H9 (cell line): ENCODE data around the gene RGS2. TPM values are rescaled to one million over a fixed set of nuclear protein-coding genes. Genes with fewer than 3 reads are reported as not detected.
A peak's percentile ranks its signal among the peaks of the same experiment; 100 is the strongest.

ENCODE experiments used
- DNase-seq: peaks from one replicate; pipeline ENCODE4 v3.0.0-alpha.2; 2017
- H2AFZ ChIP-seq: one replicate; pipeline ENCODE4 v1.6.1; 2013; ENCODE audit warnings: mild to moderate bottlenecking, low read length, control low read depth, moderate library complexity
- H2AK5ac ChIP-seq: 2 replicates; pipeline ENCODE4 v1.6.1; 2013; ENCODE audit warnings: low read length, control low read depth, mixed read lengths; ENCODE audit not compliant: insufficient read length
- H2BK120ac ChIP-seq: one replicate; pipeline ENCODE4 v1.6.1; 2013; ENCODE audit warnings: low read depth, mild to moderate bottlenecking, low read length, control low read depth, inconsistent platforms; ENCODE audit not compliant: poor library complexity, severe bottlenecking
- H2BK12ac ChIP-seq: 2 replicates; pipeline ENCODE4 v1.6.1; 2013; ENCODE audit warnings: low read length, control low read depth, mixed read lengths, low read depth; ENCODE audit not compliant: insufficient read length
- H2BK15ac ChIP-seq: 2 replicates; pipeline ENCODE4 v1.6.1; 2013; ENCODE audit warnings: low read depth, low read length, control low read depth
- H2BK20ac ChIP-seq: one replicate; pipeline ENCODE4 v1.6.1; 2013; ENCODE audit warnings: low read depth, mild to moderate bottlenecking, low read length, control low read depth, inconsistent platforms; ENCODE audit not compliant: poor library complexity, severe bottlenecking
- H2BK5ac ChIP-seq: 2 replicates; pipeline ENCODE4 v1.6.1; 2013; ENCODE audit warnings: low read length, control low read depth, mixed read lengths; ENCODE audit not compliant: insufficient read length
- H3K14ac ChIP-seq: 2 replicates; pipeline ENCODE4 v1.6.1; 2013; ENCODE audit warnings: low read length, control low read depth; ENCODE audit not compliant: insufficient read depth
- H3K18ac ChIP-seq: 2 replicates; pipeline ENCODE4 v1.6.1; 2013; ENCODE audit warnings: low read depth, mild to moderate bottlenecking, mixed read lengths, low read length, control low read depth; ENCODE audit not compliant: insufficient read length
- H3K23ac ChIP-seq: 2 replicates; pipeline ENCODE4 v1.6.1; 2013; ENCODE audit warnings: low read length, control low read depth, mixed read lengths, low read depth; ENCODE audit not compliant: insufficient read length
- H3K23me2 ChIP-seq: 2 replicates; pipeline ENCODE4 v1.6.1; 2013; ENCODE audit warnings: low read depth, mild to moderate bottlenecking, mixed read lengths, low read length, control low read depth; ENCODE audit not compliant: insufficient read length, poor library complexity, severe bottlenecking
- H3K27ac ChIP-seq: 2 replicates; pipeline ENCODE4 v1.5.1; 2013; ENCODE audit warnings: low read length, control low read depth, mixed read lengths, low read depth; ENCODE audit not compliant: insufficient read length
- H3K27me3 ChIP-seq: 2 replicates; pipeline ENCODE4 v1.6.1; 2013; ENCODE audit warnings: low read length, control low read depth, inconsistent platforms; ENCODE audit not compliant: insufficient read depth
- H3K4ac ChIP-seq: 2 replicates; pipeline ENCODE4 v1.6.1; 2013; ENCODE audit warnings: low read depth, mild to moderate bottlenecking, control low read depth, inconsistent platforms, low read length, moderate library complexity
- H3K4me1 ChIP-seq: 2 replicates; pipeline ENCODE4 v1.6.1; 2013; ENCODE audit warnings: low read length, control low read depth, inconsistent platforms; ENCODE audit not compliant: insufficient read depth
- H3K4me2 ChIP-seq: 2 replicates; pipeline ENCODE4 v1.6.1; 2013; ENCODE audit warnings: low read length, control low read depth, mixed read lengths; ENCODE audit not compliant: insufficient read length, insufficient read depth
- H3K56ac ChIP-seq: 2 replicates; pipeline ENCODE4 v1.6.1; 2013; ENCODE audit warnings: low read depth, mild to moderate bottlenecking, mixed read lengths, low read length, control low read depth; ENCODE audit not compliant: insufficient read length
- H3K79me1 ChIP-seq: 2 replicates; pipeline ENCODE4 v1.6.1; 2013; ENCODE audit warnings: low read depth, mild to moderate bottlenecking, moderate library complexity, low read length, control low read depth, inconsistent platforms; ENCODE audit not compliant: insufficient read depth, poor library complexity, severe bottlenecking
- H3K79me2 ChIP-seq: 2 replicates; pipeline ENCODE4 v1.6.1; 2013; ENCODE audit warnings: low read length, control low read depth, inconsistent platforms; ENCODE audit not compliant: insufficient read depth
- H3K9ac ChIP-seq: 2 replicates; pipeline ENCODE4 v1.6.1; 2013; ENCODE audit warnings: low read length, control low read depth, mixed read lengths; ENCODE audit not compliant: insufficient read length; ENCODE audit errors: extremely low read depth
- H3K9me3 ChIP-seq: one replicate; pipeline ENCODE4 v1.6.1; 2013; ENCODE audit warnings: low read depth, low read length, inconsistent platforms; ENCODE audit not compliant: control insufficient read depth
- H3T11ph ChIP-seq: one replicate; pipeline ENCODE4 v1.6.1; 2013; ENCODE audit warnings: mild to moderate bottlenecking, low read length, control low read depth, inconsistent platforms
- H4K20me1 ChIP-seq: one replicate; pipeline ENCODE4 v1.6.1; 2013; ENCODE audit not compliant: control insufficient read depth, insufficient read length, insufficient read depth
- H4K5ac ChIP-seq: 2 replicates; pipeline ENCODE4 v1.6.1; 2013; ENCODE audit warnings: low read depth, mild to moderate bottlenecking, mixed read lengths, low read length, control low read depth; ENCODE audit not compliant: insufficient read length
- H4K8ac ChIP-seq: replicated peaks from 2 replicates; pipeline ENCODE4 v1.6.1; 2013; ENCODE audit warnings: low read length, control low read depth, mixed read lengths, low read depth; ENCODE audit not compliant: insufficient read length
- H4K91ac ChIP-seq: 2 replicates; pipeline ENCODE4 v1.6.1; 2013; ENCODE audit warnings: low read depth, mild to moderate bottlenecking, moderate library complexity, mixed read lengths, low read length, control low read depth; ENCODE audit not compliant: insufficient read length
- H3K27ac Mint-ChIP-seq, 3 experiments: 2 replicates in 2 of 3; 3 replicates in 1 of 3; pipeline ENCODE4 v1.8.0; 2020 to 2021; ENCODE audit warnings: mixed read lengths in 3 of 3, mild to moderate bottlenecking in 1 of 3, moderate library complexity in 1 of 3
- H3K27me3 Mint-ChIP-seq: 2 replicates; pipeline ENCODE4 v1.8.0; 2021; ENCODE audit warnings: low read depth, mild to moderate bottlenecking, moderate library complexity, mixed read lengths
- H3K36me3 Mint-ChIP-seq, 3 experiments: 2 replicates in 2 of 3; 3 replicates in 1 of 3; pipeline ENCODE4 v1.8.0; 2020 to 2021; ENCODE audit warnings: low read depth in 3 of 3, mixed read lengths in 3 of 3; ENCODE audit not compliant: insufficient read depth in 1 of 3
- H3K4me1 Mint-ChIP-seq, 2 experiments: 2 replicates each; pipeline ENCODE4 v1.8.0; 2020; ENCODE audit warnings: mixed read lengths in 2 of 2
- H3K4me3 Mint-ChIP-seq, 2 experiments: 2 replicates in 1 of 2; 3 replicates in 1 of 2; pipeline ENCODE4 v1.8.0; 2020 to 2021; ENCODE audit warnings: mild to moderate bottlenecking in 2 of 2, mixed read lengths in 2 of 2, moderate library complexity in 1 of 2
- H3K9me3 Mint-ChIP-seq, 2 experiments: 2 replicates in 1 of 2; 3 replicates in 1 of 2; pipeline ENCODE4 v1.8.0; 2020; ENCODE audit warnings: mild to moderate bottlenecking in 2 of 2, mixed read lengths in 2 of 2, moderate library complexity in 1 of 2
- CTCF ChIP-seq: fragments of 200-600 bp; sonication (generic); conservative IDR thresholded peaks from 3 replicates; pipeline ENCODE4 v1.8.0; 2021; ENCODE audit warnings: antibody characterized with exemption, mild to moderate bottlenecking
- WGBS: extraction: QIAGEN DNeasy Blood & Tissue Kit; methylation state at CpG from one replicate; pipeline ENCODE4 v1.1.7; 2013; ENCODE audit warnings: missing lambda C conversion rate, low lambda C conversion rate, mixed read lengths; ENCODE audit not compliant: insufficient read length; ENCODE audit errors: extremely low coverage; 5-methylcytosine and 5-hydroxymethylcytosine counted together
- total RNA-seq: library from RNA; stranded (reverse); gene quantifications from 2 replicates; pipeline ENCODE4 v1.2.1, GENCODE V29; 2021

The RGS2 gene
- total RNA-seq, 1 experiment from 2014 or later = 13.9 TPM

DNA sequence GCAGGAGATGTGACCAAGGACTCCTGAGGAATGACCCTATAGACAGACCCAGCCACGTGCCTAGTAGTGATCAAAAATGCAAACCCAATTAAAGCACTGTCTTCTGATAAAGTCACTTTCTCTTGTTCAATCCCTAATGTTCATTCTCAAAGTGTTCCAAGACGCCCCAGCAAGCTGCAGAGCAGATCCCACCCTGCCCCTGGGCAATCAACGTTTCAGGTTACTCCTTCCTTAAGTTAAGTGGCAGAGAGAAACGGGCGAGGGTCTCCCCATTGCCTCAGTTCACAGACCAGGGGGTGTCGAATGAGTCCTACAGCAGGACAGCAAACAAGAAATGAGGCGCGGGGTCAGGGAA is 699 bp upstream of the RGS2 start:
- no peak for TF ChIP-seq CTCF
- Histone ChIP-seq H3K79me2 (no peaks in the 10 kb centered on the region; the same call in 1 of the 2 replicates), H2BK15ac (no peak overlapping the region), H3K27ac (no peak overlapping the region), H3K56ac (no peak overlapping the region), H2AFZ (no peak overlapping the region), H3K4me1 (no peaks in the 10 kb centered on the region), H3K4ac (no peak overlapping the region), H3K14ac (peak overlapping the region; percentile 84), H2BK12ac (no peak overlapping the region), H2BK120ac (no peak overlapping the region), H3K79me1 (no peaks in the 10 kb centered on the region), H3K27me3 (no peaks in the 10 kb centered on the region), H4K20me1 (no peaks in the 10 kb centered on the region), H2BK5ac (no peak overlapping the region), H3K23ac (no peak overlapping the region), H3T11ph (no peak overlapping the region), H3K18ac (peak overlapping the region; percentile 83), H3K9me3 (no peaks in the 10 kb centered on the region), H4K8ac (no peak overlapping the region), H3K4me2 (peak overlapping the region; percentile 89), H4K91ac (peak overlapping the region; percentile 22), H3K9ac (peak overlapping the region; percentile 76), H4K5ac (no peak overlapping the region), H3K23me2 (peaks cover 12% of the 10 kb centered on the region), H2BK20ac (no peak overlapping the region), H2AK5ac (no peak overlapping the region)
- H3K4me3 Mint-ChIP-seq = peak overlapping the region; percentile 90 to 97
- no CpG with 5 or more reads among the region's 8 CpGs for WGBS
- peaks cover 23 to 31% of the 10 kb centered on the region in 2 experiments for H3K4me1 Mint-ChIP-seq
- H3K27me3 Mint-ChIP-seq = peaks cover 15% of the 10 kb centered on the region
- H3K36me3 Mint-ChIP-seq = peaks cover 5 to 15% (median 11%) of the 10 kb centered on the region in 3 experiments; a peak in 6 of 7 replicates
- H3K27ac Mint-ChIP-seq = peak overlapping the region; percentile 27 to 95 (median 72); a peak in 5 of 7 replicates
- H3K9me3 Mint-ChIP-seq = no peaks in the 10 kb centered on the region
- DNase-seq = no peak
